ENCODE measurements around the gene MED12. TPM values are rescaled to one million over a fixed set of nuclear protein-coding genes. Genes with fewer than 3 reads are reported as not detected.

MED12 gene
- total RNA-seq, 2 experiments from 2014 or later: 49.2 to 52.0 TPM

- Mint-ChIP-seq H3K27ac (peak overlapping the region; percentile 87), H3K4me1 (ENCODE audit: low read depth) (peaks cover 34% of the 10 kb centered on the region), H3K4me3 (peak overlapping the region; percentile 85), H3K9me3 (no peaks in the 10 kb centered on the region), H3K27me3 (no peaks in the 10 kb centered on the region), H3K36me3 (ENCODE audit: low read depth) (no peaks in the 10 kb centered on the region)
- TF ChIP-seq CTCF (IDR thresholded peaks at IDR 0.05): no peak
- DNase-seq (no peak), ATAC-seq (peak; percentile 48)
- ChIA-PET POLR2A (interaction anchor here (0.9 to 1.1 kb wide), 4 partner anchors 9 to 33 kb away, joined by 3 to 5 read pairs (median 4); no protein-coding TSS in a partner anchor), CTCF (interaction anchor here (1.3 to 2.8 kb wide), 2 partner anchors 16 to 84 kb away, joined by 3 to 7 read pairs; partner anchors contain the start of gene IL2RG)
- intact Hi-C loops (cut with micrococcal nuclease): loop anchor here (5.0 kb wide), 1 partner anchor 86 kb away; no protein-coding TSS in a partner anchor
These were observed 22.2 kb upstream of the MED12 start for GRCh38 chrX:71095981-71096759.

GRCh38 chrX:71096760-71097032, 21.7 kb upstream of the MED12 start:
- ChIA-PET POLR2A (interaction anchor here (1.0 to 1.1 kb wide), 2 partner anchors 9 to 33 kb away, joined by 3 to 5 read pairs; no protein-coding TSS in a partner anchor), CTCF (interaction anchor here (1.2 to 2.8 kb wide), 3 partner anchors 15 to 84 kb away, joined by 3 to 7 read pairs (median 5); partner anchors contain the start of gene IL2RG)
- ATAC-seq: no peak
- peaks cover 40% of the 10 kb centered on the region for H3K4me1 Mint-ChIP-seq (ENCODE audit: low read depth)
- H3K36me3 Mint-ChIP-seq (ENCODE audit: low read depth): no peaks in the 10 kb centered on the region
- no peak for TF ChIP-seq CTCF (IDR thresholded peaks at IDR 0.05)
- no peak overlapping the region for H3K27ac Mint-ChIP-seq
- H3K4me3 Mint-ChIP-seq: peak overlapping the region; percentile 85
- DNase-seq: no peak
- intact Hi-C loops (cut with micrococcal nuclease): loop anchor here (5.0 kb wide), 1 partner anchor 86 kb away; no protein-coding TSS in a partner anchor
- H3K27me3 Mint-ChIP-seq: no peaks in the 10 kb centered on the region
- H3K9me3 Mint-ChIP-seq: no peaks in the 10 kb centered on the region

GRCh38 chrX:71098302-71098701, 20.1 kb upstream of the MED12 start:
- peaks cover 54% of the 10 kb centered on the region for H3K4me1 Mint-ChIP-seq (ENCODE audit: low read depth)
- peak overlapping the region; percentile 17 for H3K4me3 Mint-ChIP-seq
- intact Hi-C loops (cut with micrococcal nuclease): loop anchor here (5.0 kb wide), 1 partner anchor 84 kb away; no protein-coding TSS in a partner anchor
- ATAC-seq (peak; percentile 32), DNase-seq (peak; percentile 83)
- no peaks in the 10 kb centered on the region for H3K27me3 Mint-ChIP-seq
- H3K9me3 Mint-ChIP-seq: no peaks in the 10 kb centered on the region
- ChIA-PET POLR2A (interaction anchor here (1.0 to 1.3 kb wide), 2 partner anchors 31 to 83 kb away, joined by 3 read pairs; no protein-coding TSS in a partner anchor), CTCF (interaction anchor here (0.9 to 2.8 kb wide), 5 partner anchors 15 to 82 kb away, joined by 4 to 9 read pairs (median 5); partner anchors contain the start of gene MED12)
- no peaks in the 10 kb centered on the region for H3K36me3 Mint-ChIP-seq (ENCODE audit: low read depth)
- H3K27ac Mint-ChIP-seq: peak overlapping the region; percentile 52
- peak; percentile 35 for TF ChIP-seq CTCF (IDR thresholded peaks at IDR 0.05)

- Mint-ChIP-seq H3K4me3 (no peak overlapping the region), H3K4me1 (ENCODE audit: low read depth) (peaks cover 59% of the 10 kb centered on the region), H3K27ac (no peak overlapping the region), H3K36me3 (ENCODE audit: low read depth) (peaks cover 3% of the 10 kb centered on the region), H3K27me3 (no peaks in the 10 kb centered on the region), H3K9me3 (no peaks in the 10 kb centered on the region)
- POLR2A ChIA-PET: interaction anchor here (1.0 to 5.0 kb wide), 5 partner anchors 9 to 31 kb away, joined by 3 to 43 read pairs (median 5); partner anchors contain the start of genes IL2RG and MED12
- intact Hi-C loops (cut with micrococcal nuclease): loop anchor here (5.0 kb wide), 1 partner anchor 83 kb away; no protein-coding TSS in a partner anchor
- ATAC-seq (no peak), DNase-seq (no peak)
- CTCF ChIA-PET: interaction anchor here (0.8 to 4.8 kb wide), 9 partner anchors 10 to 83 kb away, joined by 3 to 62 read pairs (median 6); partner anchors contain the start of gene MED12
- no peak for TF ChIP-seq CTCF (IDR thresholded peaks at IDR 0.05)
These were observed 19.4 kb upstream of the MED12 start for GRCh38 chrX:71098951-71099506.
